AG20443 (cell line): ENCODE data around the gene C11orf97.
"Not testable (repeated sequence)": the region's sequence is repeated elsewhere in the genome, so short reads cannot be mapped to it uniquely, and the experiment has no call there.

Source experiments
- DNase-seq: peaks from one replicate; pipeline ENCODE4 v3.0.0; 2012; ENCODE audit warnings: low spot score, mixed read lengths

C11orf97 gene

GRCh38 chr11:94511932-94512781, at the start of gene C11orf97:
Gene C11orf97, plus strand, starts transcription at chr11:94512461. Its CDS starts 68 bp downstream, at chr11:94512529.
- DNase-seq = peak; percentile 83

DNA sequence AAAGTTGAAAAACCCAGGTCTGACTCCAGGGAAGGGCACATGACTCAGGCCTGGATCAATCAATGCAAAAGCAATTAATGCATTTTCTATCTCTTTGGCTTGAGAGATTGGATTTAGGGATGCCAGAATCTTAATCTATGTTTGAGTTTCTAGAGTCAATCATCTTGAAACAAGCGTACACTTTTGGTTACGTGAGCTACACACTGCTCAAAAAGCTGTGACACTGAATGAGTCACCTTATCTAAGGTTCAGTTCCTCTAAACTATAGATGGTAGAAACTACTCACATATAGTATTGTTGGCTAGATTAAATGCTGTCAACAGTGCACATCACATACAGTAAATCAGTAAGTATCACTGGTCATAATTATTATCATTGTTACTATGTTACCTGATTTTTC, 42.8 kb upstream of the C11orf97 start:
- DNase-seq = no peak

- DNase-seq = peak; percentile 29
Observed at GRCh38 chr11:94472916-94473799, 39.1 kb upstream of the C11orf97 start.

GRCh38 chr11:94477624-94478023, 34.6 kb upstream of the C11orf97 start:
- DNase-seq = no peak

- DNase-seq = no peak
Observed at GRCh38 chr11:94481342-94481741, 30.9 kb upstream of the C11orf97 start.

- no peak for DNase-seq
Observed at GRCh38 chr11:94486068-94486467, 26.2 kb upstream of the C11orf97 start.

DNA sequence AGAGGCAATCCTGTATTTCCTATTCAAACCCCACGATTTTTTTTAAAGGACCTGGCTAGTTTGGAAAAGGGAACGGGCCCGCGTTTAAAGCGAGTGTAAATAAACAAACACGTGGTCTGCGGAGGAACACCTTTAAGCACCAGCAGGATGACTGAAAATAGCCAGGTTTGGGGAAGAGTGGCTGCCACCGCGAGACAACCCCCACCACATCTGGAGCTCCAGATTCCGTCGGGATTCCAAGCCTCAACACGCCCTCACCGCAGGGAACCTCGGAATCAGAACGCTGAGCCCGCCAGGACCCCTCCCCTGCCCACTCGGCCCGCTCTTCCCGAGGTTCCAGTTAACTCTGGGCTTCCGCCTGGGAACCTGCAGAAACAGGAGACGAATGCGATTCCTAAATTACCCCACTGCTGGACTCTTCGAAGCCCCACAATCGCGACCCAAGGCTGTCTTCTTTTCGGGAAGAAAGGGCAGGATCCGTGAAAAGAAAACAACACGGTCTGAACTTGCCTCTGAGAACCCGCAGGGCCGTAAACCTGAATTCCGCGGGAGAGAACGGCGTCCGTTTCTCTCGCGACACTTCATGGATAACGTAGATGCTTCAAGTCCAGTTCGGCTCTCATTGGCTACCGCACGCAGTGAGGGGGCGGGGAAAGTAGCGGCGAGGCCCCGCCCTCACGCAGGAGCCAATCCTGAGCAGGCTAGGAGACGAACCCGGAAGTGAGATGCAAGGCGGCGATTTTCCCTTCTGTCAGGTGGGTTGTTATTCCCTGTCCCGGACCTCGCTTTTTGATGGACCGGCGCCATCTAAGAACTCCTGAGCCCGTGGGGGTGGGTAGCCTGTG, 18.8 kb upstream of the C11orf97 start, which contains the start of the genes ANKRD49 and MRE11:
Gene ANKRD49 (plus strand): TSS at position 704 of the 845 bp plus-strand sequence. CDS start 2,710 bp downstream, outside the sequence.
Gene MRE11 (minus strand): TSS at position 564 of the 845 bp plus-strand sequence. CDS start 1,043 bp downstream, outside the sequence.
- DNase-seq = peak; percentile 96

- no peak for DNase-seq
Observed at GRCh38 chr11:94494126-94494680, 18.1 kb upstream of the C11orf97 start.

DNA sequence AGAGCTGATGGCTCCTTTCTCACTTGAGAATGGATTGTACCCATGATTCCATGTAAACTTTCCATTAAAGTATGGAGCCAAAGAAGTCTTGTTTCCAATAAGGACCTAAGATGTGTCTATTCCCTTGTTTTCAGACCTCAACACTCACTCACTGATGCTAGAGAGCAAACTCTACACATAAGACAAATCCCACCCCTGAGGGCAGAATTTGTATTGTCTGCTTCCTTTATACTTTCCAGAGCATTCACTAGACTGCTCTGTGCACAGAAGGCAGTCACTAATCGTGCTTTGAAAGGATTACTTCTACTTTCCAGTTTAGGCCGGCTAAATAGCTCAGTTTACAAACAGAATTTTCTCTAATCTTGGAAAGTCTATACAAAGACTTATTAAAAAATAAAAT, 12.1 kb upstream of the C11orf97 start:
- no peak for DNase-seq

DNA sequence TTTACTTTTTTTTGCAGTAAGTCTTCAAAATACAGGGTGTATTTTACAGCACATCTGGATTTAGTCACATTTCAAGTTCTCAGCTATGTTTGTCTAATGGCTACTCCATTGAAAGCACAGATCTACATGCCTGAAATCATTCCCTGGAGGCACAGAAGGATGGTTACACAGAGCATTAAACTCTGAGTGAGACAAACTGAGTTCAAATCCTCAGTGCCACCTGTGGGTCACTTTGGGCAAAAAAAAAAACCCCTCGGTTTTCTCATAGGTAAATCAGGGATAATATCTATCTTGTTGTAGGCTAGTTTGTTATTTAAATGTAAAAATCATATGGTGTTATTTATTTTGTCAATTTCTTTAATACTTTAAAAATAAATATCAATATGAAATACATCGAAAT, 10.7 kb upstream of the C11orf97 start:
- no peak for DNase-seq

DNA sequence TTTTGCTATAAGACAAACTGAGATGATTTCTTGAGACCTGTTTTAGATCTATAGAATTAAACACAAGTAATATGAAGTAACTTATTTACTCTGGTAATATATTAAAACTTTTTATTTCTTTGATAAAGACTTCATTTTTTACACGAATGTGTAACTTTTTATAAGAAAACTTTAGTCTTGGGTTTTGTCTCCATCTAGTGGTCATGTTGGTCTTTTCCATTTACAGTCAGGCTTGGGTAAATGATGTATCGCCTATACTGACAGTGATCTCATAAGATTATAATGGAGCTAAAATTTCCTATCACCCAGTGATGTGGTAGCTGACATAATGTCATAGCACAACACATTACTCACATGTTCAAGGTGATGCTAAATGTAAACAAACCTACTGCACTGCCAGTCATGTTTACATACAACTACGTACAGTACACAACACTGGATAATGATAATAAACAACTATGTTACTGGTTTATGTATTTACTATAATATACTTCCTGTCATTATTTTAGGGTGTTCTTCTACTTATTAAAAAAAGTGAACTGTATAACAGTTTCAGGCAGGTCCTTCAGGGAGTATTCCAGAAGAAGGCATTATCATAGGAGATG, 7.5 kb upstream of the C11orf97 start:
- DNase-seq = peak; percentile 52

GRCh38 chr11:94506513-94506912, 5.7 kb upstream of the C11orf97 start:
- not testable (repeated sequence) for DNase-seq

DNA sequence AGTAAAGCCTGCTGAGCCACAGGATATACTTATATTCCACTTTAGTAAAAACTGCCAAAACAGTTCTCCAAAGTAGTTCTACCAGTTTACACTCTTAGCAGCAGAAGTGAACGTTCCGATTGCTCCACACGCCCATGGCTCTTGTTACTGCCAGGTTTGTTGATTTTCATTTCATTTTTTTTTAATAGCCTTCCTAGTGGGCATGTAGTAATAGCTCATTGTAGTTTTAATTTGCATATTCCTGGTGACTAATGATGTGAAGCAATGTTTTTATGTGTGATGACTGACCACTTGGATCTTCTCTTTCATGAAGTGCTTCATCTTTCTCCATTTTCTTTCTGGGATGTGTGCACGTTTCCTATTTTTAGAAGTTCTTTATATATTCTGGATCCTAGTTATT, 4.8 kb upstream of the C11orf97 start:
- no peak for DNase-seq

- DNase-seq = no peak
Observed at GRCh38 chr11:94513091-94513490, 830 bp downstream of the C11orf97 start.

DNA sequence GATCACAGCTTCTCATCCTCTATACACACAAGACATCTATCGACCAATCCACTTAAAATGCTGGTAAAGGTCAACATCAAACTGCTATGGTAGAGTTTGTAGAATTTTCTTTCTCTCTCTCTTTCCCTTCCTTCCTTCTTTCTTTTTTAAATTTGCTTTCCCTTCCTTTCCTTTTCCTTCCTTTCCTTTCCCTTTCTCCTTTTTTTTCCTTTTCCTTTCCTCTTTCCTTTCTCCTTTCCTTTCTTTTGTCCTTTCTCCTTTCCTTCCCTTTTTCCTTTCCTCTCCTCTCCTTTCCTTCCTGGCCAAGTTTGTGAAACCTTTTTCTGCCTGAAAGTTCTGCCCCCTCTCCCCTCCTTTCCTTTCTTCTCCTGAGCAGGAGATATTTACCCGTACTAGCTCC, 3.1 kb downstream of the C11orf97 start:
- no peak for DNase-seq

- no peak for DNase-seq
Observed at GRCh38 chr11:94516725-94517124, 4.5 kb downstream of the C11orf97 start.

GRCh38 chr11:94518300-94518699, 6.0 kb downstream of the C11orf97 start:
- no peak for DNase-seq

- DNase-seq = peak; percentile 39
Observed at GRCh38 chr11:94519478-94520084, 7.3 kb downstream of the C11orf97 start.

GRCh38 chr11:94521684-94522083, 9.4 kb downstream of the C11orf97 start:
- DNase-seq = peak; percentile 49

- DNase-seq = no peak
Observed at GRCh38 chr11:94524341-94524740, 12.1 kb downstream of the C11orf97 start.
